ENCODE data around the gene ST7L. TPM values are rescaled to one million over a fixed set of nuclear protein-coding genes. Genes with fewer than 3 reads are reported as not detected.
A peak's percentile ranks its signal among the peaks of the same experiment; 100 is the strongest.

The ST7L gene
- total RNA-seq, 2 experiments from 2014 or later = 11.9 to 12.2 TPM

DNA sequence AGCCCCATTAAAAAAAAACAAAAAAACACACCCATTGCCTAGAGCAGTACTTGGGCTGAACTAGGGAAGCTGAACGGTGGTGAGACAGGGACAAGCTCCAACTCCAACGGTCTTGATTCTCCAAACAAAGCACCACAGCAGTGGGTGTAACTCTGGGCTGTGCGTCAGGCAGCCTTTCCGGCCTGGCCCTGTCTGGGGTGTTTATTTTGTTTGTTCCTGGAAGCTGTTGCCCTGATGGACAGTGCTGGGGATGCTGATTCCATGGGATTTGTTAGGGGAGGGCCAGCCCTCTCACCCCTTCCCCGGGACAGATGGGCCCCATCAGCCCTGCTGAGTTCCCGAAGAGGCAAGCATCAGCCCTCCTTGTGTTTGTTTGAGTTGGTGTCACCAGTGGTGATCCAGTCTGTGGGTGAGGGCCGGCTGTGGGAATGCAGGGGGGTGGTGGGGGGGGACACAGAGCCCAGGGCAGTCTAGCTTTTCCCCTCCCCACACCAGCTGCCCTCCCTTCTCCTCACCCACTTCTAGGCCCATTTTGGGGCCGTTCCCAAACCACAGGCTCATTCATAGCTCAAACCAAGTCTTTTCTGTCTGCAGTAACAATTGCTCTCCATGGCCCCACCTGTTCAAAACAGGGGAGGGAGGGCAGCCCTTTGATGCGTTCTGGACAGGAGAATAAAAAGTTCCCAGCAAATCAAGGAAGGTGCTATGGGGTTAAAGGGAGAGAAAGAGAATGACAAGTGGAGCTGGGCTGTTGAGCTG lies 105.7 kb downstream of the ST7L start:
- Mint-ChIP-seq H3K9me3 (no peaks in the 10 kb centered on the region), H3K4me3 (no peak overlapping the region), H3K27me3 (peaks cover 15% of the 10 kb centered on the region), H3K27ac (no peak overlapping the region), H3K36me3 (ENCODE audit: low read depth) (no peaks in the 10 kb centered on the region), H3K4me1 (ENCODE audit: low read depth) (peaks cover 2% of the 10 kb centered on the region)
- intact Hi-C loops (cut with micrococcal nuclease) = no loop called here
- CTCF ChIA-PET = interaction anchor here (1.2 to 2.6 kb wide), 2 partner anchors 11 to 17 kb away, joined by 3 to 9 read pairs; no protein-coding TSS in a partner anchor
- ATAC-seq (no peak), DNase-seq (no peak)
- POLR2A ChIA-PET = no interaction called here
- TF ChIP-seq, protein P1, sequence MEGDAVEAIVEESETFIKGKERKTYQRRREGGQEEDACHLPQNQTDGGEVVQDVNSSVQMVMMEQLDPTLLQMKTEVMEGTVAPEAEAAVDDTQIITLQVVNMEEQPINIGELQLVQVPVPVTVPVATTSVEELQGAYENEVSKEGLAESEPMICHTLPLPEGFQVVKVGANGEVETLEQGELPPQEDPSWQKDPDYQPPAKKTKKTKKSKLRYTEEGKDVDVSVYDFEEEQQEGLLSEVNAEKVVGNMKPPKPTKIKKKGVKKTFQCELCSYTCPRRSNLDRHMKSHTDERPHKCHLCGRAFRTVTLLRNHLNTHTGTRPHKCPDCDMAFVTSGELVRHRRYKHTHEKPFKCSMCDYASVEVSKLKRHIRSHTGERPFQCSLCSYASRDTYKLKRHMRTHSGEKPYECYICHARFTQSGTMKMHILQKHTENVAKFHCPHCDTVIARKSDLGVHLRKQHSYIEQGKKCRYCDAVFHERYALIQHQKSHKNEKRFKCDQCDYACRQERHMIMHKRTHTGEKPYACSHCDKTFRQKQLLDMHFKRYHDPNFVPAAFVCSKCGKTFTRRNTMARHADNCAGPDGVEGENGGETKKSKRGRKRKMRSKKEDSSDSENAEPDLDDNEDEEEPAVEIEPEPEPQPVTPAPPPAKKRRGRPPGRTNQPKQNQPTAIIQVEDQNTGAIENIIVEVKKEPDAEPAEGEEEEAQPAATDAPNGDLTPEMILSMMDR (IDR thresholded peaks at IDR 0.05) = no peak

DNA sequence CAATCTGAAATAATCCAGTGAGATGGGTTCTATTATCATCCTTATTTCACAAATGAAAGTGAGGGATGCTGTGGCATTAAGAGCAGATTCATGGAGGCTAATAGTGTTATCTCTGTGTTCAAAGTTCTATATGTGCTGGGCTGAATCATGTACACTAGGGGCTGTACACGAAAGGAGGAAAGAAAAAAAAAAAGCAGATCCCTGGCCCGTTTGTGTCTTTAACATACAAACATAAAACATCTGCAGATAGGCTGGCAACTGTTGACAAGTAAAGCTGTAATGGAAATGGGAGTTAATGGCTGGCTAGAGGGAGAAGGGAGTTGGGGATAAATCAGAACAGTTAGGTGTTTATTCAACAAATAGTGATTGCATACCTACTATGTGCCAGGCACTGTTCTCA lies 107.0 kb downstream of the ST7L start:
- Mint-ChIP-seq H3K9me3 (no peaks in the 10 kb centered on the region), H3K27ac (no peak overlapping the region), H3K27me3 (peaks cover 23% of the 10 kb centered on the region), H3K4me3 (no peak overlapping the region), H3K4me1 (ENCODE audit: low read depth) (peaks cover 2% of the 10 kb centered on the region), H3K36me3 (ENCODE audit: low read depth) (no peaks in the 10 kb centered on the region)
- intact Hi-C loops (cut with micrococcal nuclease) = no loop called here
- TF ChIP-seq, protein P1 (IDR thresholded peaks at IDR 0.05) = no peak
- DNase-seq (no peak), ATAC-seq (no peak)
- POLR2A ChIA-PET = interaction anchor here (1.2 kb wide), 1 partner anchor 9 kb away, joined by 3 read pairs; no protein-coding TSS in a partner anchor
- CTCF ChIA-PET = interaction anchor here (0.9 to 2.0 kb wide), 5 partner anchors 10 to 196 kb away, joined by 3 to 6 read pairs (median 3); partner anchors contain the start of gene RHOC

DNA sequence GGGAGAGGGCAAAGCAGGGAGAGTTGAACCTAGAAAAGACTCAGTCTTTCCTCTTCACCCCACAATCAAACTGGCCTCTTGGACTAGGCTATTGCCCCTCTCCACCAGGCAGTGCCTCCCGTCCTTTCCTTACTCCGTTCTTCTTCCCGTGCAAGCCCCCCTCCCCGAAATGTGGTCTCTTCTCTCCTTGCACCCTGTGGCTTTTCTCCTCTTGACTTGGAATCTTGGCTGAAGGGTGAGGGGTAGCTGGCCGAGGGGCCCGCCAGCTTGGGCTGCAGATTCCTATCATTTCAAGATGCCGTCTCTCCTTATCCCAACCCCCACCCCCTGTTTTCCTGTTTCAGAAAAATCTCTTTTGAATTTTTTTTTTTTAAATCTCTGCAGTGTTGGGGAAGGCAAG lies 108.6 kb downstream of the ST7L start:
- H3K9me3 Mint-ChIP-seq = no peaks in the 10 kb centered on the region
- H3K27ac Mint-ChIP-seq = no peak overlapping the region
- no peak overlapping the region for H3K4me3 Mint-ChIP-seq
- peaks cover 2% of the 10 kb centered on the region for H3K4me1 Mint-ChIP-seq (ENCODE audit: low read depth)
- POLR2A ChIA-PET = interaction anchor here (0.6 kb wide), 1 partner anchor 107 kb away, joined by 3 read pairs; no protein-coding TSS in a partner anchor
- no peaks in the 10 kb centered on the region for H3K36me3 Mint-ChIP-seq (ENCODE audit: low read depth)
- CTCF ChIA-PET = interaction anchor here (0.9 to 3.0 kb wide), 4 partner anchors 9 to 198 kb away, joined by 3 to 14 read pairs (median 5); no protein-coding TSS in a partner anchor
- H3K27me3 Mint-ChIP-seq = peaks cover 25% of the 10 kb centered on the region
- TF ChIP-seq, protein P1 (IDR thresholded peaks at IDR 0.05) = no peak
- intact Hi-C loops (cut with micrococcal nuclease) = no loop called here
- ATAC-seq (no peak), DNase-seq (no peak)

DNA sequence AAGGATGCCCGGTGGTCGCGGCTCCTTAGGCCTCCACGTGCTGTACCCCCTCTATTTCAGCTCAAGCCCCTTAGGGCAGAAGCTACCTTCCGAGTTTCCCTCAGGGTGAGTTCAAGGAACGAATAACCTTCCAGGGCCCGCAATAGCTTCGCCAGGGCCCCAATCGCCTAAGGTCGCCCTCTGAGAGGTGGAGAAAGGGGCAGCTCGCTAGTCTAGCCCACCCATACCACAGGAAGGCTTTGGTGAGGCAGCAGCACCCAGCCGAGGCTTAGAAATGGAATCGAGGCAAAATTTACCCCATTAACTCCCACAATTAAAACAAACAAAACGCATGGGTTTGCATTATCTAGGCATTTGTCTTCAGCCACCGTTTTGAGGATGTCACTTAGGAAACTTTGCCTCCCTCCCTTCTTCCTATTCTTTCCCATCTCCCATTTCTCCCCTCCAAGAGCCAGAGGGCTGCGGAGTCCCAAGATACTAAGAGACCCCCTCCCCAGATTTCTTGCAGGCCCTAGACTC lies 109.2 kb downstream of the ST7L start:
- TF ChIP-seq, protein P1 (IDR thresholded peaks at IDR 0.05) = no peak
- CTCF ChIA-PET = interaction anchor here (0.9 to 3.0 kb wide), 4 partner anchors 104 to 206 kb away, joined by 4 to 14 read pairs (median 6); partner anchors contain the start of gene PPM1J
- no peaks in the 10 kb centered on the region for H3K9me3 Mint-ChIP-seq
- intact Hi-C loops (cut with micrococcal nuclease) = loop anchor here (10.0 kb wide), 1 partner anchor 105 kb away; the partner anchor contains the start of genes CAPZA1 and ST7L
- peaks cover 2% of the 10 kb centered on the region for H3K4me1 Mint-ChIP-seq (ENCODE audit: low read depth)
- peaks cover 26% of the 10 kb centered on the region for H3K27me3 Mint-ChIP-seq
- POLR2A ChIA-PET = interaction anchor here (0.6 to 2.1 kb wide), 3 partner anchors 108 to 286 kb away, joined by 3 to 5 read pairs (median 3); no protein-coding TSS in a partner anchor
- no peaks in the 10 kb centered on the region for H3K36me3 Mint-ChIP-seq (ENCODE audit: low read depth)
- no peak overlapping the region for H3K27ac Mint-ChIP-seq
- H3K4me3 Mint-ChIP-seq = peak overlapping the region; percentile 41
- DNase-seq = no peak
- ATAC-seq = no peak
